ENCODE results near the gene TM6SF1.
"Not testable (repeated sequence)": the region's sequence is repeated elsewhere in the genome, so short reads cannot be mapped to it uniquely, and the experiment has no call there.

TM6SF1 gene

GRCh38 chr15:83166830-83167229 is 59.4 kb downstream of the TM6SF1 start:
- DNase-seq (ENCODE audit: low spot score in 2 of 2) (no peak), ATAC-seq (no peak)
- peaks cover 4% of the 10 kb centered on the region for H3K9me3 Mint-ChIP-seq
- H3K36me3 Mint-ChIP-seq, result no peaks in the 10 kb centered on the region
- no peak overlapping the region for H3K27ac Mint-ChIP-seq
- H3K4me3 Mint-ChIP-seq, result no peak overlapping the region
- peaks cover 7% of the 10 kb centered on the region for H3K4me1 Mint-ChIP-seq

DNA sequence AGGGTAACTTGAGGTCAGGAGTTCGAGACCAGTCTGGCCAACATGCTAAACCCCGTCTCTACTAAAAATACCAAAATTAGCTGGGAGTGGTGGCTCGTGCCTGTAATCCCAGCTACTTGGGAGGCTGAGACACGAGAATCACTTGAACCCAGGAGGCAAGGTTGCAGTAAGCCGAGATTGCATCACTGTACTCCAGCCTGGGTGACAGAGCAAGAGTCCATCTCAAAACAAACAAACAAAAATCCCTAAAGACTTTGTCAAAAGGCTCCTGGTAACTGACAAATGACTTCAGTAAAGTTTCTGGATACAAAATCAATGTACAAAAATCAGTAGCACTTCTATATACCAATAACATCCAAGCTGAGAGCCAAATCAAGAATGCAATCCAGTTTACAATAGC is 62.1 kb downstream of the TM6SF1 start:
- H3K4me1 Mint-ChIP-seq; DNase-seq (ENCODE audit: low spot score in 2 of 2); H3K27ac Mint-ChIP-seq; H3K36me3 Mint-ChIP-seq; H3K4me3 Mint-ChIP-seq; ATAC-seq; H3K9me3 Mint-ChIP-seq: not testable (repeated sequence)

DNA sequence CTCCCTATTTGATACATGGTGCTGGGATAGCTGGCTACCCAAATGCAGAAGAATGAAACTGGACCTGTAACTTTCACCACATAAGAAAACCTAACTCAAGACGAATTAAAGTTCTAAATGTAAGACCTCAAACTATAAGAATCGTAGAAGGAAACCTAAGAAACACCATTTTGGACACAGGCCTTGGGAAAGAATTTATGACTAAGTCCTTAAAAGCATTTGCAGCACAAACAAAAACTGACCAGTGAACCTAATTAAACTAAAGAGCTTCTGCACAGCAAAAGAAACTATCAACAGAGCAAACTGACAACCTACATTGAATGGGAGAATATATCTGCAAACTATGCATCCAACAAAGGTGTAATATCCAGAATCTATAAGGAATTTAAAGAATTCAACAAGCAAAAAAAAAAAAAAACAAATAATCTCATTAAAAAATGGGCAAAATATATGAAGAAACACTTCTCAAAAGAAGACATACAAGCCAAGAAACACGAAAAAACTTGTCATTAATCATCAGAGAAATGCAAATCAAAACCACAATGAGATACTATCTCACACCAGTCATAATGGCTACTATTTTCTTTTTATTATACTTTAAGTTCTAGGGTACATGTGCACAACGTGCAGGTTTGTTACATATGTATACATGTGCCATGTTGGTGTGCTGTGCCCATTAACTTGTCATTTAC is 63.2 kb downstream of the TM6SF1 start:
- H3K9me3 Mint-ChIP-seq, result peaks cover 4% of the 10 kb centered on the region
- no peaks in the 10 kb centered on the region for H3K36me3 Mint-ChIP-seq
- no peak overlapping the region for H3K27ac Mint-ChIP-seq
- ATAC-seq, result no peak
- DNase-seq (ENCODE audit: low spot score in 2 of 2), result no peak
- no peak overlapping the region for H3K4me3 Mint-ChIP-seq
- H3K4me1 Mint-ChIP-seq, result no peaks in the 10 kb centered on the region

- H3K9me3 Mint-ChIP-seq, result no peaks in the 10 kb centered on the region
- no peak overlapping the region for H3K4me3 Mint-ChIP-seq
- H3K36me3 Mint-ChIP-seq, result no peaks in the 10 kb centered on the region
- no peaks in the 10 kb centered on the region for H3K4me1 Mint-ChIP-seq
- no peak overlapping the region for H3K27ac Mint-ChIP-seq
- DNase-seq (ENCODE audit: low spot score in 2 of 2) (no peak), ATAC-seq (no peak)
Observed at GRCh38 chr15:83174891-83175290, 67.4 kb downstream of the TM6SF1 start.

DNA sequence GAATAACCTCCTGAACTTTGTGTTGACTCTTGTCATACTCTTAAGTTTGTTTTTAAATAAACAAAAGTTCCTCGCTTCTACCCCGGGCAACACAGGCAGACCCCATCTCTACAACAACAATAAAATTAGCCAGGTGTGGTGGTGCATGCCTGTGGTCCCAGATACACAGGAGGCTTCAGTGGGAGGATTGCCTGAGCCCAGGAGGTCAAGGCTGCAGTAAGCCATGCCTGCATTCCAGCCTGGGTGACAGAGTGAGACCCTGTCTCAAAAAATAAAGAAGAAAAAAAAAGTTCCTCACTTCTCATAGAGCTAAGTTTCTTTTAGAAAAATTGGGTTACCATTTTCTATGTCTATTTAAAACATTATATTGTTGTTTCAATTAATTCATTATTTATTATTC is 70.9 kb downstream of the TM6SF1 start:
- no peak overlapping the region for H3K27ac Mint-ChIP-seq
- no peak for ATAC-seq
- no peak for DNase-seq (ENCODE audit: low spot score in 2 of 2)
- no peaks in the 10 kb centered on the region for H3K4me1 Mint-ChIP-seq
- no peak overlapping the region for H3K4me3 Mint-ChIP-seq
- no peaks in the 10 kb centered on the region for H3K36me3 Mint-ChIP-seq
- no peaks in the 10 kb centered on the region for H3K9me3 Mint-ChIP-seq

- H3K4me1 Mint-ChIP-seq, result no peaks in the 10 kb centered on the region
- no peak for ATAC-seq
- no peak overlapping the region for H3K4me3 Mint-ChIP-seq
Observed at GRCh38 chr15:83178869-83179325, 71.5 kb downstream of the TM6SF1 start.

GRCh38 chr15:83185561-83185960 is 78.1 kb downstream of the TM6SF1 start:
- no peaks in the 10 kb centered on the region for H3K9me3 Mint-ChIP-seq
- DNase-seq (ENCODE audit: low spot score in 2 of 2) (no peak), ATAC-seq (no peak)
- no peak overlapping the region for H3K27ac Mint-ChIP-seq
- no peaks in the 10 kb centered on the region for H3K36me3 Mint-ChIP-seq
- no peaks in the 10 kb centered on the region for H3K4me1 Mint-ChIP-seq
- no peak overlapping the region for H3K4me3 Mint-ChIP-seq

More at GRCh38 chr15:83178869-83179325, 71.5 kb downstream of the TM6SF1 start:
- no peak for DNase-seq (ENCODE audit: low spot score in 2 of 2)
- Mint-ChIP-seq H3K9me3 (no peaks in the 10 kb centered on the region), H3K36me3 (no peaks in the 10 kb centered on the region), H3K27ac (no peak overlapping the region)

Measured in stimulated activated effector memory CD8-positive, alpha-beta T cell treated with anti-CD3 and anti-CD28 coated beads, Interleukin-12 subunit alpha, Interleukin-12 subunit beta, amount 100 ng/mL, for 72 hours (primary cell).